ENCODE measurements around the gene CFAP68. TPM values are rescaled to one million over a fixed set of nuclear protein-coding genes. Genes with fewer than 3 reads are reported as not detected.

The CFAP68 gene, protein sequence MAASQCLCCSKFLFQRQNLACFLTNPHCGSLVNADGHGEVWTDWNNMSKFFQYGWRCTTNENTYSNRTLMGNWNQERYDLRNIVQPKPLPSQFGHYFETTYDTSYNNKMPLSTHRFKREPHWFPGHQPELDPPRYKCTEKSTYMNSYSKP
- 101 TPM for polyA plus RNA-seq (2012; ENCODE audit: missing spikeins)

DNA sequence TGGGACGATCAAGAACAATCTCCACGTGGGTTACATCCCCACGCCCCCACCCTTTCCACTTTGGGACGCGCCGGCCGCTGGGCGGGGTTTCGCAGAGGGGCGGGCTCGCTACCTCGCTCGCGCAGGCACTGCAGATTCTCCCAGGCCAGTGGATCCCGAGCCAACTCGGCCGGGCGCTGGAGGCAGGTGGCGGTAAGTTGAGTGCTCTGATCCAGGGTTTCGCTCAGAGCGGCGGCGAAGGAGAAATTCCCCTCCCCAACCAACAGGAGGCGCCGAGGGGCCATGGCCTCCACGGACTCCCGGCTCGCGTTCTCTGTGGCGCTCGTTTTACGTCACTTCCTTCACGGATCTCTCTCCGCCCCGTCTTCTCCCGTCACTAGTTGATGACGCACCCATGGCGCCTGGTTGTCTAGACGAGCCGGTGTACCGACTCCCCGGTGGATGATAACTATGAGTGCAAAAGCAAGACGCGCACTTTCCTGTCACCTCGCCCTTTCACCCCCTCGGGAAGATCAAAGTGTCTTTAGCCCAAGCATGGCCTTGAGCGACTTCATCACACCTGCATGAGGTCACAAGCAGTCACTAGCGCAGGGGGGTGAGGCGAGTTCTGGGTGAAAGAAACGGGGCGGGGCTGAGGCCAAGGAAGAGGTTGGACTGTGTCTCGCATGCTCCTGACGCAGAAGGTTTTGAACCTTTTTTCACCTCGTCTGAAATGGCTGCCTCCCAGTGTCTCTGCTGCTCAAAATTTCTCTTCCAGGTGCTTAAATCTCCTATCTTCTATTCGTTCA lies at the start of gene CFAP68, which contains the start of gene FDXACB1:
CFAP68 (plus strand) TSS at position 693 of the 788 bp plus-strand sequence; CDS start at position 713, 20 bp downstream.
FDXACB1 (minus strand) TSS at position 317 of the 788 bp plus-strand sequence; CDS start at position 284, 33 bp downstream.
- peak; percentile 100 for FAIRE-seq

GRCh38 chr11:111833524-111833923 lies 45.8 kb upstream of the CFAP68 start:
- DNase-seq (ENCODE audit: insufficient read length) (no peak), FAIRE-seq (peak; percentile 17)
- no peak for TF ChIP-seq POLR2A (IDR thresholded peaks at IDR 0.05; ENCODE audit: low read depth, low read length)
- no peak for TF ChIP-seq POLR2AphosphoS5 (IDR thresholded peaks at IDR 0.05; ENCODE audit: low read depth, low read length)
- no peak for TF ChIP-seq TAF1 (IDR thresholded peaks at IDR 0.05; ENCODE audit: borderline replicate concordance, low read depth, low read length)

More for the DNA sequence above, at the start of gene CFAP68, which contains the start of gene FDXACB1:
- peak; percentile 86 for DNase-seq (ENCODE audit: insufficient read length)
- TF ChIP-seq POLR2A (IDR thresholded peaks at IDR 0.05; ENCODE audit: low read depth, low read length) (peak; percentile 80), POLR2AphosphoS5 (IDR thresholded peaks at IDR 0.05; ENCODE audit: low read depth, low read length) (peak; percentile 79), TAF1 (IDR thresholded peaks at IDR 0.05; ENCODE audit: borderline replicate concordance, low read depth, low read length) (peak; percentile 44; the same call in 1 of the 2 replicates)

- no peak for DNase-seq (ENCODE audit: insufficient read length)
- FAIRE-seq: peak; percentile 68
- TF ChIP-seq TAF1 (IDR thresholded peaks at IDR 0.05; ENCODE audit: borderline replicate concordance, low read depth, low read length) (no peak), POLR2A (IDR thresholded peaks at IDR 0.05; ENCODE audit: low read depth, low read length) (no peak), POLR2AphosphoS5 (IDR thresholded peaks at IDR 0.05; ENCODE audit: low read depth, low read length) (no peak)
Measured at GRCh38 chr11:111834432-111835163, 44.7 kb upstream of the CFAP68 start.

GRCh38 chr11:111835665-111836064 lies 43.7 kb upstream of the CFAP68 start:
- no peak for FAIRE-seq

DNA sequence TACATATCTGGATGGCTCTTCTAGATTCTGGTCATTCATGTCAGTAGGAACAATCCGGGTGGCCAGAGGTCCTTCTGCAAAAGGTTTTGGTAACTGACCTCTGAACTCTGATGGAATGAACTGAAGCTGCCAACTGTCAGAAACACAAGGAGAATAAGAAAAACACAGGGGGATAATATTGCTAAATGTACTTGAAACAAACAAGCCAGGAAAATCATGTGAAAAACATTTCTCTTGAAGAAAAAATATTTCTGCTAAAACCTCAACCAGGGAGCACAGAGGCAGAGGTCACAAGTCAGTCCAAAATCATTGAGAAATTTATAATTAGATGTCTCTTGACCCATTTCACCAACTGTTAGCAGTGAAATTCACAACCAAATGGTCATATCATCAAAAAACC lies 43.2 kb upstream of the CFAP68 start:
- TF ChIP-seq TAF1 (IDR thresholded peaks at IDR 0.05; ENCODE audit: borderline replicate concordance, low read depth, low read length) (no peak), POLR2AphosphoS5 (IDR thresholded peaks at IDR 0.05; ENCODE audit: low read depth, low read length) (no peak), POLR2A (IDR thresholded peaks at IDR 0.05; ENCODE audit: low read depth, low read length) (no peak)
- FAIRE-seq (no peak), DNase-seq (ENCODE audit: insufficient read length) (no peak)

More at GRCh38 chr11:111835665-111836064, 43.7 kb upstream of the CFAP68 start:
- no peak for DNase-seq (ENCODE audit: insufficient read length)
- no peak for TF ChIP-seq POLR2AphosphoS5 (IDR thresholded peaks at IDR 0.05; ENCODE audit: low read depth, low read length)

GRCh38 chr11:111836721-111837120 lies 42.6 kb upstream of the CFAP68 start:
- FAIRE-seq (peak; percentile 46), DNase-seq (ENCODE audit: insufficient read length) (no peak)
- TF ChIP-seq POLR2A (IDR thresholded peaks at IDR 0.05; ENCODE audit: low read depth, low read length) (no peak), POLR2AphosphoS5 (IDR thresholded peaks at IDR 0.05; ENCODE audit: low read depth, low read length) (no peak), TAF1 (IDR thresholded peaks at IDR 0.05; ENCODE audit: borderline replicate concordance, low read depth, low read length) (no peak)

DNA sequence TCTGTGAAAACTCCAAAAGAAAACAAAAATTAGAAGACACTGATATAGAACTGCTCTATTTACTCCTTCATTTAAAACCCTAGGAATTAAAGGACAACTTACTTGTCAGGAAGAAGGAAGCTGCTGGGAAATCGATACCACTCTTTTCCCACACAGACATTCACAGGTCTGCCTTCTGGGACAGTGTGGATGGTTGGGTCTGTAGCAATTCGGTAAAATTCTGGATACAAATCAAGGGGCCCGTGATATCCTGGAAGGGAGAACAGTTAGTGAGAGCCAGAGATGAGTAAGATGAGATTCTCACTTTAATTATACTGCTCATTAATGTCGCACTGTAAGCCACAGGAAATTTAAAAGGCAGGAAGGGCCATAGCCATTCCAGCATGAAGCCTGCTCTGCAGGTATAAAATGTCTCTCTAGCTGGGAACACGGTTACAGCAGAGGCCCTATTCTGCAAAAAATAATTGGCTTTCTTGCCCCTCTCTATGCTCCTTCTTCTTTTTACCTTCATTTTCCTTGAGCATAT lies 41.9 kb upstream of the CFAP68 start:
- TF ChIP-seq POLR2A (IDR thresholded peaks at IDR 0.05; ENCODE audit: low read depth, low read length) (no peak), TAF1 (IDR thresholded peaks at IDR 0.05; ENCODE audit: borderline replicate concordance, low read depth, low read length) (no peak)
- no peak for DNase-seq (ENCODE audit: insufficient read length)
- FAIRE-seq: peak; percentile 38

GRCh38 chr11:111838054-111838453 lies 41.3 kb upstream of the CFAP68 start:
- DNase-seq (ENCODE audit: insufficient read length) (no peak), FAIRE-seq (peak; percentile 9)
- no peak for TF ChIP-seq POLR2A (IDR thresholded peaks at IDR 0.05; ENCODE audit: low read depth, low read length)
- TF ChIP-seq POLR2AphosphoS5 (IDR thresholded peaks at IDR 0.05; ENCODE audit: low read depth, low read length): no peak
- TF ChIP-seq TAF1 (IDR thresholded peaks at IDR 0.05; ENCODE audit: borderline replicate concordance, low read depth, low read length): no peak

GRCh38 chr11:111840143-111840542 lies 39.2 kb upstream of the CFAP68 start:
- no peak for TF ChIP-seq POLR2A (IDR thresholded peaks at IDR 0.05; ENCODE audit: low read depth, low read length)
- no peak for TF ChIP-seq TAF1 (IDR thresholded peaks at IDR 0.05; ENCODE audit: borderline replicate concordance, low read depth, low read length)
- TF ChIP-seq POLR2AphosphoS5 (IDR thresholded peaks at IDR 0.05; ENCODE audit: low read depth, low read length): no peak
- no peak for DNase-seq (ENCODE audit: insufficient read length)
- no peak for FAIRE-seq

GRCh38 chr11:111841370-111842053 lies 37.8 kb upstream of the CFAP68 start:
- TF ChIP-seq POLR2A (IDR thresholded peaks at IDR 0.05; ENCODE audit: low read depth, low read length) (no peak), POLR2AphosphoS5 (IDR thresholded peaks at IDR 0.05; ENCODE audit: low read depth, low read length) (no peak)
- DNase-seq (ENCODE audit: insufficient read length): peak; percentile 23
- FAIRE-seq: peak; percentile 95

GRCh38 chr11:111843661-111844060 lies 35.7 kb upstream of the CFAP68 start:
- TF ChIP-seq TAF1 (IDR thresholded peaks at IDR 0.05; ENCODE audit: borderline replicate concordance, low read depth, low read length) (no peak), POLR2AphosphoS5 (IDR thresholded peaks at IDR 0.05; ENCODE audit: low read depth, low read length) (no peak), POLR2A (IDR thresholded peaks at IDR 0.05; ENCODE audit: low read depth, low read length) (no peak)
- FAIRE-seq (peak; percentile 76), DNase-seq (ENCODE audit: insufficient read length) (no peak)
